Measurements from ENCODE around the gene NEDD4L. TPM values are rescaled to one million over a fixed set of nuclear protein-coding genes. Genes with fewer than 3 reads are reported as not detected.

NEDD4L gene
- total and polyA plus RNA-seq, 8 donors, result 45.0 to 113 (median 66.4) TPM

DNA sequence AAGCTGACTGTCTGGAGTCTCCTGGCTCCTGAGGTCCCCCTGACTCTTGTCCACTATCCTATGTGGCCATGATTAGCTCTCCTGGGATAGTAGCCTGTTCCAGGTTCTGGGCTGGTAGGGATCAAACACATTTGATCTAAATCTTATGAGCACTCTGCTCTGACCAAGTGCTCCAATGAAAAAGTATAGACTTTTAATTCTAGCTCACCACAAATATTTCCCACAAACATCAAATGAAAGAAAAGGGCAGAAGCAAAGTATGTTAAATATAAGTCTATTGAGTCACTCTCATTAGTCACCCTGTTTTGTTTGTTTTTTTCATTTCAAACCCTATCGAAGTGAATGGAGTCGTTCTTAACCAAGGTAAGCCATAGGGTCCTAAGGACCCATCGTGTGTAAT is 39.7 kb upstream of the NEDD4L start:
- Histone ChIP-seq H3K27me3 (no peaks in the 10 kb centered on the region), H3K27ac (no peak overlapping the region), H3K4me1 (no peaks in the 10 kb centered on the region), H3K36me3 (no peaks in the 10 kb centered on the region), H3K9me3 (no peaks in the 10 kb centered on the region), H3K4me3 (no peak overlapping the region)
- no peak for TF ChIP-seq CTCF (IDR thresholded peaks at IDR 0.05)
- WGBS, 2 donors, result 72 to 80% methylated on average over 3 of the region's 3 CpGs
- DNase-seq, result no peak
- no peak for FAIRE-seq
- intact Hi-C loops (cut with DNase I), result no loop called here
- ATAC-seq, result no peak

DNA sequence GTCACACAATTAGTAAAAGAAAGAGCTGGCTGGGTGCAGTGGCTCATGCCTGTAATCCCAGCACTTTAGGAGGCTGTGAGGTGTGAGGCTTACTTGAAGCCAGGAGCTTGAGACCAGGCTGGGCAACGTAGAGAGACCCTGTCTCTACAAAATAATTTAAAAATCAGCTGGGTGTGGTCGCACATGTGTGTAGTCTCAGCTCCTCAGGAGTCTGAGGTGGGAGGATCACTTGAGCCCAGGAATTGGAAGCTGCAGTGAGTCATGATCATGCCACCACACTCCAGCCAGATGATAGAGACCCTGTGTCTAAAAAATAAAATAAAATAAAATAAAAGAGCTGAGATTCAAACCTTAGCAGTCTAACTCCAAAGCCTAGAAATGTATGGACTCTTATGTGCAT is 39.0 kb upstream of the NEDD4L start:
- H3K27ac ChIP-seq, result no peak overlapping the region
- ATAC-seq, result no peak
- no peaks in the 10 kb centered on the region for H3K27me3 ChIP-seq
- no peak for DNase-seq
- 86 to 87% methylated on average over 2 of the region's 2 CpGs for WGBS, 2 donors
- H3K4me3 ChIP-seq, result no peak overlapping the region
- intact Hi-C loops (cut with DNase I), result no loop called here
- no peak for FAIRE-seq
- H3K4me1 ChIP-seq, result no peaks in the 10 kb centered on the region
- no peaks in the 10 kb centered on the region for H3K9me3 ChIP-seq
- no peak for TF ChIP-seq CTCF (IDR thresholded peaks at IDR 0.05)
- H3K36me3 ChIP-seq, result no peaks in the 10 kb centered on the region

DNA sequence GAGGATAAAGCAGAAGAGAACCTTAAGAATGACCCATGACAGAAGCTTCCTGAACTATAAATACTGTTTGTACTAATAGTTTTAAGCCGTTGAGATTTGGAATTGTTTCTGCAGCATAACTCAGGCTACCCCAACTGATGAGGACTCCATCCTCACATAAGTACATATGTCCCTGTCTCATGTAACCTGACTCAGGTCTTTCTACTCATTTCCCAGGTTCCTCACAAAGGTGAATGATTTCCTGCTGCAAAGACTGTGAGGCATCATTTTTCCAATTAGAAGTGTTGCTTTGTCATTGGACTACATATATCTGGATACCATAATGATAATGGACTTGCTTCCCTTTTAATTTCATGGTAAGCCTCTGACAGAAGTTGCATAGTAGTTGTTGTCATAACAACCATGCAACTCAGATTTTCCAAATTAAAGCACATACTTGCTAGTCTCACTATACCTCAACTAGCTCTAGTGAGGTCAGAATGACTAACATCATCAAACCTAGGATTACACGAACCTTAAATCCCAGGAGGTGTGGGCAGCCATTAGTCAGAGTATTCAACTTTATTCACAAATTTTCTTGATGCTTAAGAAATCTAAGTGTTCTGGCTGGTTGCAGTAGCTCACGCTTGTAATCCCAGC is 38.0 kb upstream of the NEDD4L start:
- no peaks in the 10 kb centered on the region for H3K27me3 ChIP-seq
- no peak for FAIRE-seq
- no peak for TF ChIP-seq CTCF (IDR thresholded peaks at IDR 0.05)
- DNase-seq, result no peak
- H3K36me3 ChIP-seq, result no peaks in the 10 kb centered on the region
- ATAC-seq, result no peak
- H3K9me3 ChIP-seq, result no peaks in the 10 kb centered on the region
- H3K27ac ChIP-seq, result no peak overlapping the region
- no peaks in the 10 kb centered on the region for H3K4me1 ChIP-seq
- intact Hi-C loops (cut with DNase I), result no loop called here
- no peak overlapping the region for H3K4me3 ChIP-seq
- 68 to 74% methylated on average over 3 of the region's 3 CpGs for WGBS, 2 donors

DNA sequence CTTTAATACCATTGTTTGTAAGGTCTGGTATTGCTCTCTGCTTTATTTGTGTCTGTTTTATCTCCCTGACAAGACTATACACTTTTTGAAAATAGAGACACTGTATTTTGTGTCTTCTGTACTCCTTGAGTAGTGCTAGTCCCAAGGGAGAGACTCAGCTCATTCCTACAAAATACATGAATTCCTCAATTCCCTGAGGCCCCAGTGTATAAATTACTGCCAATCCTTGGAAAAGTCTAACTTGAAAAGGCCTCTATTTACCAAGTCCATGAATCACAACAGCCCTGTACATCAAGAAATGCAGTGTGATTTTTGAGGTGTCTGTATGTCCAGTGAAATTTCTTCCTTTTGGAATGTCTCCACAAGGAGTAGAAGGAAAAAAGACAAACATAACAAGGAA is 34.9 kb upstream of the NEDD4L start:
- H3K27me3 ChIP-seq, result no peaks in the 10 kb centered on the region
- no peaks in the 10 kb centered on the region for H3K9me3 ChIP-seq
- no peak for FAIRE-seq
- no peak for ATAC-seq
- DNase-seq, result no peak
- H3K27ac ChIP-seq, result no peak overlapping the region
- peaks cover 9 to 14% (median 14%) of the 10 kb centered on the region in 3 donors for H3K4me1 ChIP-seq
- H3K36me3 ChIP-seq, result no peaks in the 10 kb centered on the region
- no peak for TF ChIP-seq CTCF (IDR thresholded peaks at IDR 0.05)
- H3K4me3 ChIP-seq, result no peak overlapping the region
- intact Hi-C loops (cut with DNase I), result no loop called here

GRCh38 chr18:58010265-58010664 is 33.8 kb upstream of the NEDD4L start:
- H3K27ac ChIP-seq, result no peak overlapping the region
- ATAC-seq, result no peak
- peaks cover 9 to 17% (median 14%) of the 10 kb centered on the region in 3 donors for H3K4me1 ChIP-seq
- intact Hi-C loops (cut with DNase I), result no loop called here
- FAIRE-seq, result no peak
- WGBS, 2 donors, result 86 to 96% methylated on average over 4 of the region's 4 CpGs
- no peaks in the 10 kb centered on the region for H3K9me3 ChIP-seq
- H3K4me3 ChIP-seq, result no peak overlapping the region
- no peak for DNase-seq
- no peaks in the 10 kb centered on the region for H3K36me3 ChIP-seq
- TF ChIP-seq CTCF (IDR thresholded peaks at IDR 0.05), result no peak
- H3K27me3 ChIP-seq, result no peaks in the 10 kb centered on the region

Measured in pancreas (tissue), 10 donors.